PFSK-1 (cell line): ENCODE results near the gene TUT1.

Experiments
- FOXP2 ChIP-seq: optimal IDR thresholded peaks from 2 replicates; pipeline ENCODE3; 2011; ENCODE audit warnings: borderline replicate concordance, control low read depth, inconsistent platforms; ENCODE audit not compliant: insufficient read depth; ENCODE audit errors: extremely low read length, extremely low read depth
- POLR2AphosphoS5 ChIP-seq: IDR thresholded peaks from 2 replicates; pipeline ENCODE4 v1.6.1; 2012; ENCODE audit warnings: low read depth, mild to moderate bottlenecking, control low read depth, low read length, moderate library complexity
- SIN3A ChIP-seq: IDR thresholded peaks from 2 replicates; pipeline ENCODE4 v1.6.1; 2012; ENCODE audit warnings: mild to moderate bottlenecking, low read length, moderate library complexity, borderline replicate concordance; ENCODE audit not compliant: insufficient read depth
- TAF1 ChIP-seq: IDR thresholded peaks from 2 replicates; pipeline ENCODE4 v1.6.1; 2012; ENCODE audit warnings: low read length, control low read depth, borderline replicate concordance; ENCODE audit not compliant: insufficient read depth
- TF ChIP-seq, protein P1 (sequence below), 2 experiments: IDR thresholded peaks; 2 replicates each; pipeline versions ENCODE4 v1.6.1 to v1.8.0; 2011 to 2012; ENCODE audit warnings: low read depth in 2 of 2, low read length in 2 of 2, control low read depth in 1 of 2, inconsistent platforms in 1 of 2, mild to moderate bottlenecking in 1 of 2, moderate library complexity in 1 of 2; ENCODE audit not compliant: insufficient read depth in 1 of 2

DNA sequence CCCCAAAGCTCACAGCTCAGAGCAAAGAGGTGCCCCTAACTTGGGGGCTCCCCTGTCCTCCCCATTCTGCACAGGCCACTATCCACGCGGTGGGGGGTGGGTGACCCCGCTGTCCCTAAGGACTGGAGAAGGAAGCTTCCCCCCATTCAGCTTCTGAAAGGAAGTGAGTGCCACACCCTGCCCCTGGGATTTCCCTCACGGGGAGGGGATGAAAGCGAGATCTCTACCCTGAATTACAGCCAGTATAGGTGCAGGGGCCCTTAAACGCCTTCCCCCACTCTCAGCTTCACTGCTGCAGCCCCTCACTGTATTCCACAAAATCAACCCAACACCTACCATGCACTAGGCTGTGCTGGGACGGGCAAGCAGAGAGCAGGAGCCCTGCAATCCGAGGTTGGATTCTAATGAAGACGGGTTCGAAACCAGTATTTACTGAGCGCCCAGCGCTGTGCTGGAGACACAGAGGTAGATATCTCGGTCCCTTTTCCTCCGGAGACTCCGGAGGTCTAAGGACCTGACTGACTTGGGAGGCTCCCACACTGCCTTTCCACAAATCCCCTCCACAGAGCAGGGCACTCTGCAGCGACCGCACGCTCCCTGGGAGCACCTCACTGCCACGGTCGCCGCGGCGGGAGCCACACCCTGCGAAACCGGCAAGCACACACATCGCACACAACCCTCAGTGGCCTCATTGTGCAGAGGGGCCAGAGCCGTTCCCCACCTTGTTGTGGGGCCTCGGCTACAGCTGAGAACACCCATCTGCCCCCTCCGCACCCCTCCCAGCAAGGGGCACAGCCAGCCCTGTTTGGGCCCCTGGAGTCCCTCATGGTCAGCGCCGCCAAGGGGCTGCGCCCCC, 46.5 kb downstream of the TUT1 start:
- TF ChIP-seq POLR2AphosphoS5 (no peak), TAF1 (no peak), FOXP2 (no peak), SIN3A (no peak)
- TF ChIP-seq, protein P1, sequence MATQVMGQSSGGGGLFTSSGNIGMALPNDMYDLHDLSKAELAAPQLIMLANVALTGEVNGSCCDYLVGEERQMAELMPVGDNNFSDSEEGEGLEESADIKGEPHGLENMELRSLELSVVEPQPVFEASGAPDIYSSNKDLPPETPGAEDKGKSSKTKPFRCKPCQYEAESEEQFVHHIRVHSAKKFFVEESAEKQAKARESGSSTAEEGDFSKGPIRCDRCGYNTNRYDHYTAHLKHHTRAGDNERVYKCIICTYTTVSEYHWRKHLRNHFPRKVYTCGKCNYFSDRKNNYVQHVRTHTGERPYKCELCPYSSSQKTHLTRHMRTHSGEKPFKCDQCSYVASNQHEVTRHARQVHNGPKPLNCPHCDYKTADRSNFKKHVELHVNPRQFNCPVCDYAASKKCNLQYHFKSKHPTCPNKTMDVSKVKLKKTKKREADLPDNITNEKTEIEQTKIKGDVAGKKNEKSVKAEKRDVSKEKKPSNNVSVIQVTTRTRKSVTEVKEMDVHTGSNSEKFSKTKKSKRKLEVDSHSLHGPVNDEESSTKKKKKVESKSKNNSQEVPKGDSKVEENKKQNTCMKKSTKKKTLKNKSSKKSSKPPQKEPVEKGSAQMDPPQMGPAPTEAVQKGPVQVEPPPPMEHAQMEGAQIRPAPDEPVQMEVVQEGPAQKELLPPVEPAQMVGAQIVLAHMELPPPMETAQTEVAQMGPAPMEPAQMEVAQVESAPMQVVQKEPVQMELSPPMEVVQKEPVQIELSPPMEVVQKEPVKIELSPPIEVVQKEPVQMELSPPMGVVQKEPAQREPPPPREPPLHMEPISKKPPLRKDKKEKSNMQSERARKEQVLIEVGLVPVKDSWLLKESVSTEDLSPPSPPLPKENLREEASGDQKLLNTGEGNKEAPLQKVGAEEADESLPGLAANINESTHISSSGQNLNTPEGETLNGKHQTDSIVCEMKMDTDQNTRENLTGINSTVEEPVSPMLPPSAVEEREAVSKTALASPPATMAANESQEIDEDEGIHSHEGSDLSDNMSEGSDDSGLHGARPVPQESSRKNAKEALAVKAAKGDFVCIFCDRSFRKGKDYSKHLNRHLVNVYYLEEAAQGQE (IDR thresholded peaks at IDR 0.05; ENCODE audit: insufficient read depth in 1 of 2, low read depth in 2 of 2, low read length in 2 of 2) = no peak
